Activated CD4-positive, alpha-beta T cell treated with anti-CD3 and anti-CD28 coated beads for 36 hours (primary cell): Measurements from ENCODE around the gene CCL18. TPM values are rescaled to one million over a fixed set of nuclear protein-coding genes. Genes with fewer than 3 reads are reported as not detected.
"Not testable (repeated sequence)": the region's sequence is repeated elsewhere in the genome, so short reads cannot be mapped to it uniquely, and the experiment has no call there.

Experiments
- ATAC-seq: fragments of 200-7000 bp; cut with Tn5 transposase; one replicate; pipeline ENCODE4 v1.10.0; 2021; ENCODE audit warnings: mild to moderate bottlenecking, moderate library complexity
- CTCF ChIA-PET: fragments of 350-600 bp; sonication (Branson Sonifier 250); formaldehyde crosslinking; loops from one replicate; lab custom pipeline; 2021; ENCODE audit warnings: antibody characterized with exemption; lab: Charles Lee
- POLR2A ChIA-PET: fragments of 350-600 bp; sonication (Branson Sonifier 250); formaldehyde crosslinking; loops from one replicate; lab custom pipeline; 2021; ENCODE audit warnings: antibody characterized with exemption, inconsistent platforms; lab: Charles Lee
- DNase-seq: peaks from one replicate; pipeline ENCODE4 v3.0.0-alpha.2; 2020
- H3K27ac Mint-ChIP-seq: one replicate; pipeline ENCODE4 v1.8.0; 2021; ENCODE audit warnings: mixed read lengths
- H3K27me3 Mint-ChIP-seq: one replicate; pipeline ENCODE4 v1.8.0; 2021; ENCODE audit warnings: mixed read lengths
- H3K36me3 Mint-ChIP-seq: one replicate; pipeline ENCODE4 v1.8.0; 2021; ENCODE audit warnings: low read depth, mixed read lengths
- H3K4me1 Mint-ChIP-seq: one replicate; pipeline ENCODE4 v1.8.0; 2021; ENCODE audit warnings: mixed read lengths
- H3K4me3 Mint-ChIP-seq: one replicate; pipeline ENCODE4 v1.8.0; 2021; ENCODE audit warnings: mild to moderate bottlenecking, moderate library complexity, mixed read lengths
- H3K9me3 Mint-ChIP-seq: one replicate; pipeline ENCODE4 v1.8.0; 2021; ENCODE audit warnings: low read depth, mixed read lengths
- intact Hi-C, 2 experiments: fragments of 100-400 bp; cut with DNase I in 1 of 2; cut with micrococcal nuclease in 1 of 2; formaldehyde crosslinking; loops; one replicate each; pipeline versions ENCODE4 v1.14.2 to v1.15.1; 2022 to 2024; cut with DNase I, micrococcal nuclease
- total RNA-seq, 2 experiments: library from RNA; stranded (reverse); gene quantifications; one replicate each; pipeline ENCODE4 v1.2.3, GENCODE V29; 2021

CCL18 gene
- total RNA-seq, 2 experiments from 2014 or later = not detected

GRCh38 chr17:36117505-36118382 is 53.7 kb downstream of the CCL18 start:
- CTCF ChIA-PET = interaction anchor here (0.9 to 2.1 kb wide), 7 partner anchors 14 to 148 kb away, joined by 3 to 15 read pairs (median 4); partner anchors contain the start of gene CCL3
- peak overlapping the region; percentile 21 for H3K4me3 Mint-ChIP-seq
- H3K4me1 Mint-ChIP-seq = peaks cover 40% of the 10 kb centered on the region
- intact Hi-C loops = loop anchor here (1.0 kb wide), 2 partner anchors 27 to 45 kb away; partner anchors contain the start of gene CCL3 (in 2 of the 2)
- POLR2A ChIA-PET = interaction anchor here (0.8 to 4.8 kb wide), 3 partner anchors 16 to 28 kb away, joined by 3 to 37 read pairs (median 8); partner anchors contain the start of gene CCL3
- peaks cover 22% of the 10 kb centered on the region for H3K27me3 Mint-ChIP-seq
- peaks cover 2% of the 10 kb centered on the region for H3K9me3 Mint-ChIP-seq
- peak; percentile 77 for DNase-seq
- peak; percentile 92 for ATAC-seq
- peak overlapping the region; percentile 72 for H3K27ac Mint-ChIP-seq
- no peaks in the 10 kb centered on the region for H3K36me3 Mint-ChIP-seq

- POLR2A ChIA-PET = interaction anchor here (0.8 to 4.8 kb wide), 3 partner anchors 15 to 29 kb away, joined by 3 to 37 read pairs (median 8); partner anchors contain the start of gene CCL3
Measured at GRCh38 chr17:36118477-36119353, 54.6 kb downstream of the CCL18 start.

DNA sequence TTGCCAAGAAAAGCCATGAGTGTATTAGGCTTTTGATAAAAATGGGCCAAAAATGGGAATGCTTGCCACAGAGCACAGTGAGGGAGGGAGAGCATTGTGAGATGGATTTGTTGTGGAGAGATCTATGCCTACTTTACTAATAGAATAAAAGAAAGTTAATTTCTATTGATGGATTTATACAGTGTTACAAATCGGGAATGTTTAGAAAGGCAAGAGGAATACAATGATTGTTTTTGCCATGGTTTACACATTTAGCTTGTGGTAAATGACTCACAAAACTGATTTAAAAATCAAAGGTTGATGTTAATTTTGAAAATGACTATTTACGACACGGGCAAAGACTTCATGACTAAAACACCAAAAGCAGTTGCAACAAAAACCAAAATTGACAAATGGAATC is 56.1 kb downstream of the CCL18 start:
- ATAC-seq (no peak), DNase-seq (no peak)
- Mint-ChIP-seq H3K27me3 (peaks cover 18% of the 10 kb centered on the region), H3K9me3 (no peaks in the 10 kb centered on the region), H3K27ac (peak overlapping the region; percentile 23), H3K4me1 (peaks cover 40% of the 10 kb centered on the region), H3K4me3 (no peak overlapping the region), H3K36me3 (no peaks in the 10 kb centered on the region)
- POLR2A ChIA-PET = interaction anchor here (1.0 to 4.8 kb wide), 2 partner anchors 28 to 31 kb away, joined by 4 to 37 read pairs; partner anchors contain the start of gene CCL3
- intact Hi-C loops = no loop called here
- CTCF ChIA-PET = interaction anchor here (0.8 to 2.1 kb wide), 4 partner anchors 9 to 52 kb away, joined by 5 to 9 read pairs (median 7); no protein-coding TSS in a partner anchor

More at GRCh38 chr17:36118477-36119353, 54.6 kb downstream of the CCL18 start:
- Mint-ChIP-seq H3K9me3 (no peaks in the 10 kb centered on the region), H3K27me3 (peaks cover 22% of the 10 kb centered on the region), H3K36me3 (no peaks in the 10 kb centered on the region), H3K4me3 (peak overlapping the region; percentile 21), H3K4me1 (peaks cover 40% of the 10 kb centered on the region), H3K27ac (peak overlapping the region; percentile 72)
- intact Hi-C loops = loop anchor here in 1 of 2 experiments (1.0 kb wide), 1 partner anchor 46 kb away; no protein-coding TSS in a partner anchor
- DNase-seq = peak; percentile 26
- CTCF ChIA-PET = interaction anchor here (0.9 to 2.1 kb wide), 6 partner anchors 13 to 149 kb away, joined by 3 to 15 read pairs (median 8); partner anchors contain the start of gene CCL3
- ATAC-seq = no peak

- POLR2A ChIA-PET = interaction anchor here (4.8 kb wide), 1 partner anchor 32 kb away, joined by 37 read pairs; the partner anchor contains the start of gene CCL3
- CTCF ChIA-PET = interaction anchor here (0.8 to 2.1 kb wide), 3 partner anchors 8 to 48 kb away, joined by 5 to 9 read pairs (median 7); no protein-coding TSS in a partner anchor
- peak overlapping the region; percentile 23 for H3K27ac Mint-ChIP-seq
- DNase-seq, intact Hi-C loops, ATAC-seq, H3K9me3 Mint-ChIP-seq, H3K4me3 Mint-ChIP-seq, H3K36me3 Mint-ChIP-seq: not testable (repeated sequence)
- H3K27me3 Mint-ChIP-seq = peaks cover 17% of the 10 kb centered on the region
- H3K4me1 Mint-ChIP-seq = peaks cover 40% of the 10 kb centered on the region
Measured at GRCh38 chr17:36121099-36121498, 57.0 kb downstream of the CCL18 start.

Other genes with a start within 250 kb of the CCL18 start
- under 1 TPM in 1 of 2 experiments, not detected in 1; 0.18 TPM for gene HEATR9, start 195.4 kb upstream of the CCL18 start, total RNA-seq
- 10 to 100 TPM; 33.1 to 50.4 TPM for gene CCL5, start 183.9 kb upstream of the CCL18 start, total RNA-seq
- gene RDM1, start 133.5 kb upstream of the CCL18 start, total RNA-seq = 1 to 10 TPM; 4.4 to 6.5 TPM
- gene LYZL6, start 120.6 kb upstream of the CCL18 start, total RNA-seq = not detected
- not detected for gene CCL16, start 82.8 kb upstream of the CCL18 start, total RNA-seq
- gene CCL14, start 77.5 kb upstream of the CCL18 start, total RNA-seq = not detected
- gene CCL15, start 62.7 kb upstream of the CCL18 start, total RNA-seq = not detected
- gene CCL23, start 46.3 kb upstream of the CCL18 start, total RNA-seq = not detected
- 100 to 1,000 TPM; 287 to 296 TPM for gene CCL3, start 25.9 kb downstream of the CCL18 start, total RNA-seq
- gene CCL4, start 39.6 kb downstream of the CCL18 start, total RNA-seq = 100 to 1,000 TPM; 290 to 311 TPM
- gene TBC1D3B, start 112.4 kb downstream of the CCL18 start, total RNA-seq = 1 to 10 TPM in 1 of 2 experiments, under 1 TPM in 1; 0.83 to 2.0 TPM
- gene CCL3L1, start 132.5 kb downstream of the CCL18 start, total RNA-seq = 1 to 10 TPM; 5.8 to 6.4 TPM
- 1 to 10 TPM; 4.8 to 6.4 TPM for gene CCL4L2, start 146.8 kb downstream of the CCL18 start, total RNA-seq
- under 1 TPM in 1 of 2 experiments, not detected in 1; 0.28 TPM for gene TBC1D3I, start 200.3 kb downstream of the CCL18 start, total RNA-seq